ENCODE results near the gene TTC39A.
"Not testable (repeated sequence)": the region's sequence is repeated elsewhere in the genome, so short reads cannot be mapped to it uniquely, and the experiment has no call there.

TTC39A gene

DNA sequence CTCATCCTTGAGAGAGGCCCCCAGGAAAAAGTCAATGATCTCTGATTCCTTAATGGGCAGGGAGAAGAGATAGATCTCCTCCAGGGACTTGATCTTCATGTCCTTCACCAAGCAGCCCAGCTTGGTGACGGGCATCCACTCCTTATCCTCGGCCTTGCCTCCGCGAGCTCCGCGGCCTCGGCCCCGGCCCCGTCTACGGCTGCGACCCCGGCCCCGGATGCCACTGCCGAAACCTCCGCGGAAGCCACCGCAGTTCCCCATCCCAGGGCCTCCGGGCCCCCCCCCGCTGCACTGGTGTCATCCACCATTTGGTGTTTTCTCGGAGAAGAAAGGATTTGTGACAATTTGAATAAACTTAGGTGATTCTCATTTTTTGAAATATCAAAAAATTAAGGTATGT, 79.2 kb downstream of the TTC39A start:
- H3K36me3 Mint-ChIP-seq, H3K27ac Mint-ChIP-seq, H3K9me3 Mint-ChIP-seq, H3K27me3 Mint-ChIP-seq, H3K4me3 Mint-ChIP-seq: not testable (repeated sequence)
- peaks cover 58% of the 10 kb centered on the region for H3K4me1 Mint-ChIP-seq

DNA sequence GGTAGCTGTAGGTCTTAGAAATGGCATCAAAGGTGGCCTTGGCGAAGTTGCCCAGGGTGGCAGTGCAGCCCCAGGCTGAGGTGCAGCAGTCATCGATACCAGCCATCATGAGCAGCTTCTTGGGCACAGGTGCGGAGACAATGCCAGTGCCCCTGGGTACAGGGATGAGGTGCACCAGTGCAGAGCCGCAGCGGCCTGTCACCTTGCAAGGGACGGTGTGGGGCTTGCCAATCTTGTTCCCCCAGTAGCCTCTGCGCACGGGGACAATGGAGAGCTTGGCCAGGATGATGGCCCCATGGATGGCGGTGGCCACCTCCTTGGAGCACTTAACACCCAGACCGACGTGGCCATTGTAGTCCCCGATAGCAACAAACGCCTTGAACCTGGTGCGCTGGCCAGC, 79.6 kb downstream of the TTC39A start:
- H3K27me3 Mint-ChIP-seq, H3K27ac Mint-ChIP-seq, H3K36me3 Mint-ChIP-seq, H3K4me3 Mint-ChIP-seq, H3K9me3 Mint-ChIP-seq: not testable (repeated sequence)
- peaks cover 58% of the 10 kb centered on the region for H3K4me1 Mint-ChIP-seq

DNA sequence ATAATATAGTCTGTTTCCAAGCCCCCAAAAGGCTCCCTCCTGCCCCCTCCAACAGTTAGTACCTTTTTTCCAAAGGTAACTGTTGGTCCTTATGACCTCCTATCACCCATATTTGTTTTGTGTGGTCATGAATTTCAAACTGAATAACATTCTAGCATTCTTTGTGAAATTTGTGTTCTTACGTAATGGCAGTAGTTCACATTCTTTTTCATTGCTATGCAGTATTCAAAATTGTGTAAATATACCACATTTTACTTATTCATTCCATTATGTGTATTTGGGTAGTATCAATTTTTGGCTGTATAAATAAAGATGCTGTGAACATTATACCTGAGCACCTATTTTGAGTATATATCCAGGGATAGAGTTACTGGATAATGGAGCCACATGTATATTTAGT, 80.9 kb downstream of the TTC39A start:
- H3K27me3 Mint-ChIP-seq: no peaks in the 10 kb centered on the region
- peaks cover 61% of the 10 kb centered on the region for H3K4me1 Mint-ChIP-seq
- H3K27ac Mint-ChIP-seq: no peak overlapping the region
- no peak overlapping the region for H3K4me3 Mint-ChIP-seq
- H3K9me3 Mint-ChIP-seq: no peaks in the 10 kb centered on the region
- H3K36me3 Mint-ChIP-seq: peaks cover 6% of the 10 kb centered on the region

DNA sequence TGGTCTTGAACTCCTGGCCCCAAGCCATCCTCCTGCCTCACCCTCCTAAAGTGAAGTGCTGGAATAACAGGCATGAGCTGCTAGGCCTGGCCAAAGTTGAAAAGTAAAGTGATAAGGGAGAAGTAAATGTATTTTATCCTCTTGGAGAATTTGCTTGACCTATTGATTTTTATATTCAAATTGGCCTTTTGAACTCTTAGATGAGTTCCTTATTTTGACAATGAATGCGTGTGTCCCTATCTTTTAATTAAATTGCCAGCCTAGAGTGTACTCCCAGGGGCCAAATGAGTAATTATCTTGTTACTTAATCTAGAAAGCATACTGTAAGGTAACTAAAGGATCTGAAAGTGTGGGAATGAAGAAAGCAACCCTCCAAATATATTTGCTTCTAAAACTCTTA, 82.9 kb downstream of the TTC39A start:
- Mint-ChIP-seq H3K27me3 (no peaks in the 10 kb centered on the region), H3K4me1 (peaks cover 62% of the 10 kb centered on the region), H3K27ac (no peak overlapping the region), H3K9me3 (no peaks in the 10 kb centered on the region), H3K4me3 (no peak overlapping the region), H3K36me3 (peaks cover 8% of the 10 kb centered on the region)

DNA sequence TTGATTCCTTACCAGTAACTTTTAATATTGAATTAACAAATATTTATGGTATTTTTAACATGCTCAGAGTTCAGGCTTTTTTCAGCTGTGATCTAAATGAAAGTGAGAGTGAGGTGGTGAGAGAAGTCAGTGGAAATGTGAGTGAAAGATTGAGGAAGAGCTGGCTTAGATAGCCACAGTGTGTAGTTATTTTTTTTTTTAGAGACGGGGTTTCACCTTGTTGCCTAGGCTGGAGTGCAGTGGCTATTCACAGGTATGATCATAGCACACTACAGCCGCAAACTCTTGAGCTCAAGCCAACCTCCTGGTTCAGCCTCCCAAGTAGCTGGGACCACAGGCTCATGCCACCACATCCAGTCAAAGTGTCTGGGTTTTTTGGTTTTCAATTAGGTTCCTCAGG, 83.3 kb downstream of the TTC39A start:
- Mint-ChIP-seq H3K9me3 (no peaks in the 10 kb centered on the region), H3K27ac (no peak overlapping the region), H3K36me3 (peaks cover 7% of the 10 kb centered on the region), H3K4me3 (no peak overlapping the region), H3K4me1 (peaks cover 58% of the 10 kb centered on the region), H3K27me3 (no peaks in the 10 kb centered on the region)

DNA sequence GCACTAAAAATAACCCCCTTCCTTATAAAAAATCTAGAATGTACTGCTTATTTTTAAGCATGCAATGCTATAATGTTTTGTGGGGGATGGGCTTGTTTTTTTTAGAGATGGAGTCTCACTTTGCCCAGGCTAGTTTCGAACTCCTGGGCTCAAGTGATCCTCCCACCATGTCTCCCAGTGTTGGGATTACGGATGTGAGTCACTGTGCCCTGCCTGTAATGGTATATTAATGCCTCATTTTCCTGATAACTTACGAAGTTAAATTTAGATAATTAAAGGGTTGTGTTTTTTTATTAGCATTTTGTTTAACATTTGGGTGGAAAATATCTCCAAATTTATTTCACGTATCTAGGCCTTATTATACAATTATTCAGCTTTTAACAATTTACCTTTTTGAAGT, 87.8 kb downstream of the TTC39A start:
- Mint-ChIP-seq H3K4me3 (no peak overlapping the region), H3K27ac (no peak overlapping the region), H3K9me3 (no peaks in the 10 kb centered on the region), H3K36me3 (peaks cover 7% of the 10 kb centered on the region), H3K27me3 (no peaks in the 10 kb centered on the region), H3K4me1 (peaks cover 50% of the 10 kb centered on the region)

DNA sequence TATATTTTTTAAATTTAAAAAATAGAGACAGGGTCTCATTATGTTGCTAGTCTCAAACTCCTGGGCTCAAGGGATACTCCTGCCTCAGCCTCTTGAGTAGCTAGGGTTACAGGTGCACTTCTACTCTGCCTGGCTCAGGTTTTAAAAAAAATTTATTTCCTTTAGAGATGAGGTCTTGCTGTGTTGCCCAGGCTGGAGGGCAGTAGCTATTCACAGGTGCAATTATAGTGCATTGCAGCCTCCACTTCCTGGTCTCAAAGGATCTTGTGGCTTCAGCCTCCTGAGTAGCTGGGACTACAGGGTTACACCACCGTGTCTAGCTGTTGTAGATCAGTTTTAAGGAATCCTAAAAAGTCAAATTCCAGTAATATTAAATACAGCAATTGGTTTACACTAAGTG, 89.2 kb downstream of the TTC39A start:
- peaks cover 3% of the 10 kb centered on the region for H3K36me3 Mint-ChIP-seq
- no peaks in the 10 kb centered on the region for H3K9me3 Mint-ChIP-seq
- H3K4me3 Mint-ChIP-seq: no peak overlapping the region
- H3K27me3 Mint-ChIP-seq: no peaks in the 10 kb centered on the region
- peaks cover 36% of the 10 kb centered on the region for H3K4me1 Mint-ChIP-seq
- H3K27ac Mint-ChIP-seq: no peak overlapping the region

DNA sequence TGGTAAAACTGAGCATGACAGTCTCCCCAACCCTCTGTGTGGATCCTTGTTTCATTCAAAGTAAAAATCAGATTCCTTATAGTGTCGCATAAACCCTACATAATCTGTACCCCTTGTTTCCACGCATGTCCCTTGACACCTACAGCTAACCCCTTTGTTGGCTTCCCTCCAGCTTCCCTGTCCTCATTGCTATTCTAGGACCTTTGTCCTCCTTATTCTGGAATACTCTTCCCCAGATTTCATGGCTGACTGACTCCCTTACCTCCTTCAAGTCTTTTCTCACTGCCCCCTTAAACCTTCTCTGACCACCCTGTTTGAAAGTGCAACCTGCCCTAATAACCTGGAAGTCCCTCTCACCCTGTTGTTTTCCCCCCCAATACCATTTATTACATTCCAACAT, 90.3 kb downstream of the TTC39A start:
- Mint-ChIP-seq H3K27ac (no peak overlapping the region), H3K4me3 (no peak overlapping the region), H3K36me3 (peaks cover 3% of the 10 kb centered on the region), H3K27me3 (no peaks in the 10 kb centered on the region), H3K4me1 (peaks cover 38% of the 10 kb centered on the region), H3K9me3 (no peaks in the 10 kb centered on the region)

DNA sequence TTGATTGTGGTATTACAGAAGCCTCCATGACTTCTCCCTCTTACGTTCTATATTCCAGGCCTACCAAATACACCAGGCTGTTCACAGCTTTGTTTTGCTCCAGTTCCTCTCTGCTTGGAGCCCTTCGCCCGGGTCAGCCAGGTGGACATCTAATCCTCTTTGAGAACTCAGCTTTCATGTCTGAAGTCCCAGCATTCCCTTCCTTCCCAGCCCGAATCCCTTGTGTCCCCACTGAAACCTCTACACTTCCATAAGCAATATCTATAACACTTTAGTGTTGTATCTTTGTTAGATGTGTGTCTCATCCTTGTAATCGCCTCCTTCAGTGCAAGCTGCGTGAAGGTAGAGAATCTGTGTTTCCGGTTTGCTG, 92.3 kb downstream of the TTC39A start:
- Mint-ChIP-seq H3K27ac (no peak overlapping the region), H3K4me3 (no peak overlapping the region), H3K27me3 (no peaks in the 10 kb centered on the region), H3K9me3 (no peaks in the 10 kb centered on the region), H3K4me1 (peaks cover 34% of the 10 kb centered on the region), H3K36me3 (peaks cover 2% of the 10 kb centered on the region)

DNA sequence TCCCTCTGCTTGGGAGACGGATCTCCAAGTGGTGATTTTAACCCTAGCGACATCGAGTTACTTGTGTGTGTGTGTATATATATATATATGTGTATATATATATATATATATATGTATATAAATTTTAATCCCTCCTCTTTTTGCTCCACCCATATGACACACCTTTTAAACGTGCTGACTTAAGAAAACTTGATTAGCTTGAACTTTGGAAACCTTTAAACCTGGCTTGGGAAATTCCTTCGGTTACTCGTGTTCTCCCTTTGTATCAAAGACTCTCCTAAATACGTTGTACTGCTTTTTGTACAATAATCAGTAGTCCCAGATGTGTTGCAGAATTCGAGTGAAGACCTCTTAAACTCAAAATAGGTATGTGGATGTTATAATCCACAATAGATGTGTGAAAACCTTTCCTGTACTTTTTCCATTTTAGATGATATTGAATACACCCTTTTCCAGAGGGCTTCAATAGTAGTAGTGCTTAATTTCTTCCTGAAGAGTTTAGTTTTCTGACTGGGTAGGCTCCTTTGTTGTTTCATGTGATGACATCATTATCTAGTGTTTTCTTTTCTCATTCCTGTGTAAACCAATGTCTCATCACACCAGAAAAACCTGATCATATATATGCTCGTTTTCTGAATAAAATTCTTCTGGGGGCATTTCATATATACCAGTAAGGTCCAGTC, 92.9 kb downstream of the TTC39A start:
- Mint-ChIP-seq H3K9me3 (no peaks in the 10 kb centered on the region), H3K4me1 (peaks cover 29% of the 10 kb centered on the region), H3K4me3 (no peak overlapping the region), H3K36me3 (no peaks in the 10 kb centered on the region), H3K27ac (no peak overlapping the region), H3K27me3 (no peaks in the 10 kb centered on the region)

Measured in activated naive CD4-positive, alpha-beta T cell treated with anti-CD3 and anti-CD28 coated beads, Interleukin-2, amount 50 U/mL, for 24 hours (primary cell).